GM20000 (cell line): ENCODE measurements around the gene IL1RN.

ENCODE experiments used
- DNase-seq: peaks from one replicate; pipeline ENCODE4 v3.0.0; 2012; ENCODE audit warnings: low spot score
- TF ChIP-seq, protein P1 (sequence below): IDR thresholded peaks from 2 replicates; pipeline ENCODE4 v1.5.1; 2012; ENCODE audit warnings: mild to moderate bottlenecking, control low read depth; ENCODE audit errors: extremely low read depth, missing control alignments

The IL1RN gene

DNA sequence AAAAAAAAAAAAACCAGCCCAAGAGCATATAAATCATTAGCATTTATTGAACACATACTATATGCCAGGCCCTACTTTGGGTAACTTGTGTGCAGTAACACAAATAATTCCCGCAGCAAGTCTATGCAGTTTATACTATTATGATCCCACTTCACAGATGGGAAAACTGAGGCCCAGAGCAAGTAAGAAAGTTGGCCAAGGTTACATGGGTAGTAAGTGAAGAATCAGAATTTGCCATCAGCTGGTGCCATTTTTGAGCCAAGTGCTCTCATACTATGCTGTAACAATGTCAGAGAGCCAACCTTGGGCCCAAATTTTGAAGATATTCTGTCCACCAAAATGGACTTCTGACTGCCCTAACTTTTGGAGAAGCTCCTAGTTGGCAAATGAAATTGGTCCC is 32.9 kb downstream of the IL1RN start:
- DNase-seq = no peak
- TF ChIP-seq, protein P1, sequence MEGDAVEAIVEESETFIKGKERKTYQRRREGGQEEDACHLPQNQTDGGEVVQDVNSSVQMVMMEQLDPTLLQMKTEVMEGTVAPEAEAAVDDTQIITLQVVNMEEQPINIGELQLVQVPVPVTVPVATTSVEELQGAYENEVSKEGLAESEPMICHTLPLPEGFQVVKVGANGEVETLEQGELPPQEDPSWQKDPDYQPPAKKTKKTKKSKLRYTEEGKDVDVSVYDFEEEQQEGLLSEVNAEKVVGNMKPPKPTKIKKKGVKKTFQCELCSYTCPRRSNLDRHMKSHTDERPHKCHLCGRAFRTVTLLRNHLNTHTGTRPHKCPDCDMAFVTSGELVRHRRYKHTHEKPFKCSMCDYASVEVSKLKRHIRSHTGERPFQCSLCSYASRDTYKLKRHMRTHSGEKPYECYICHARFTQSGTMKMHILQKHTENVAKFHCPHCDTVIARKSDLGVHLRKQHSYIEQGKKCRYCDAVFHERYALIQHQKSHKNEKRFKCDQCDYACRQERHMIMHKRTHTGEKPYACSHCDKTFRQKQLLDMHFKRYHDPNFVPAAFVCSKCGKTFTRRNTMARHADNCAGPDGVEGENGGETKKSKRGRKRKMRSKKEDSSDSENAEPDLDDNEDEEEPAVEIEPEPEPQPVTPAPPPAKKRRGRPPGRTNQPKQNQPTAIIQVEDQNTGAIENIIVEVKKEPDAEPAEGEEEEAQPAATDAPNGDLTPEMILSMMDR = no peak

DNA sequence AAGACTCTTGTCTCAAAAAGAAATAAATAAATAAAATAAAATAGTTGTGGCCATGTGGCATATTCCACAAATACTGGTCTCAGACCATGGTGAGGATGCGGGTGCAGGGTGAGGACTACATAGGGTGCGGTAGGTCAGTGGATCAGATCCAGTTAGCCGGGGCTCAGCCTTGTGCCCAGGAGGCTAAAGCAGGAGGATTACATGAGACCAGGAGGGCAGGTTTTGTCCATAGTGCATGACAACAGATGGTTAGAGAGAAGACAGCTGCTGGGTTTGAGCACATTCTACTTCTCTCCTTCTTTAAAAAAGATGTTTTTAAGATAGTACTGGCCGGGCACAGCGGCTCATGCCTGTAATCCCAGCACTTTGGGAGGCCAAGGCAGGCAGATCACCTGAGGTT is 33.6 kb downstream of the IL1RN start:
- TF ChIP-seq, protein P1 = no peak
- no peak for DNase-seq

DNA sequence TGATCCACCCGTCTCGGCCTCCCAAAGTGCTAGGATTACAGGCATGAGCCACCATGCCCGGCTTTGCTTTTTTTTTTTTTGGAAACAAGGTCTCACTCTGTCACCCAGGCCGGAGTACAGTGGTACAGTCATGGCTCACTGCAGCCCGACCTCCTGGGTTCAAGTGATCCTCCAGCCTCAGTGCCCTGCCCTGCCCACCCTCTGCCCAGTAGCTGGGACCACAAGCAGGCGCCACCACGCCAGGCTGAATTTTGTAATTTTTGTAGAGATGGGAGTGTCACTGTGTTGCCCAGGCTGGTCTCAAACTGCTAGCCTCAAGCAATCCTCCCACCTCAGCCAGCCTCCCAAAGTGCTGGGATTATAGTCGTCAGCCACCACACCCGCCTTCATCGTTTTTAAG is 34.8 kb downstream of the IL1RN start:
- DNase-seq = no peak
- TF ChIP-seq, protein P1 = no peak

DNA sequence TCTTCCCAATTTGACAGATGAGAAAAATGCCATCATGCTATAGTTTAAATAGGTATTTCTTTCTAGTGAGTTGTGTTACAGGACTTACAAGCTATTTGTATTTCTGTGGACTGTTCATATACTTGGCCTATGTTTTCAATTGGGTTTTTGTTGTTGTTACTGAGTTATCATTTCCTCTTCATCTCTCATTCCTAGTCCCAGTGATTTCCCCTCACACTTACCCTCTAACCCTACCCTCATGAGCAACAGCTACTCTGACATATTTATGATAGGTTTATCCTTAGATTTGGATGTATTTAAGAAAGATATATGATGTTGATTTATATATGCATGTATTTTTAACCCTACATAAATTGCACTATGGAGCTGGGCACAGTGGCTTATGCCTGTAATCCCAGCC is 35.5 kb downstream of the IL1RN start:
- DNase-seq = no peak
- TF ChIP-seq, protein P1 = no peak

DNA sequence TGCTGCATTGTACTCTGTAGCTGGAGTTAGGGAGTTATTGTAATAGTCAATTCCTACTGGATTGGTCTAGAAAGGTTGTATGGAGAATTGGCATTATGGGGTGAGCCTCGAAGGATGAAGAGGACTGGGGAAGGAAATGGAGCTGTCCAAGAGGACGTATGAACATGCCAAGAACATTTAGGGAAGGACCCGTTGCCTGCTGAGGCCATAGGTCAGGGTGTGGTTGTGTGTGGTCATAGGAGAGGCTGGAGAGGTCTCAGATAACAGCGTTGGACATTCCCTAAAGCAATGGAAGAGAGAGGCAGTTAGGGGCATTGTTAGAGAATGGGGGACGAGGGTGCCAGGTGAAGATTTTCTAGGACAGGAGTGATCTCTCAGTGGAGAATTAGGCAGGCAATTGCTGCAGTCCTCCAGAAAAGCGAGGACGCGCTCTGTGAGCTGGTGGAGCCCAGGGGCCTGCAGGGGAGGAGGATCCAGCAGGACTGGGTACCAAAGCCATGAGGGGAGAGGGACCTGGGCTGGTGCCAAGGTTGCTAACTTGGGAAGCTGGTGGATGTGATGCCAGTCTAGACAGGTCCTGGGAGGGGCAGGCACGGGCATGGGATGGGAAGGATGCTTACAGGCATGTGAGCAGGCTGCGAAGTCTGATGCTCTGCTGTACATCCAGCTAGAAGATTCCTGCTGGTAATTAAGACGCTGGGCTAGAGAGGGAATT is 37.0 kb downstream of the IL1RN start:
- TF ChIP-seq, protein P1 = no peak
- no peak for DNase-seq

DNA sequence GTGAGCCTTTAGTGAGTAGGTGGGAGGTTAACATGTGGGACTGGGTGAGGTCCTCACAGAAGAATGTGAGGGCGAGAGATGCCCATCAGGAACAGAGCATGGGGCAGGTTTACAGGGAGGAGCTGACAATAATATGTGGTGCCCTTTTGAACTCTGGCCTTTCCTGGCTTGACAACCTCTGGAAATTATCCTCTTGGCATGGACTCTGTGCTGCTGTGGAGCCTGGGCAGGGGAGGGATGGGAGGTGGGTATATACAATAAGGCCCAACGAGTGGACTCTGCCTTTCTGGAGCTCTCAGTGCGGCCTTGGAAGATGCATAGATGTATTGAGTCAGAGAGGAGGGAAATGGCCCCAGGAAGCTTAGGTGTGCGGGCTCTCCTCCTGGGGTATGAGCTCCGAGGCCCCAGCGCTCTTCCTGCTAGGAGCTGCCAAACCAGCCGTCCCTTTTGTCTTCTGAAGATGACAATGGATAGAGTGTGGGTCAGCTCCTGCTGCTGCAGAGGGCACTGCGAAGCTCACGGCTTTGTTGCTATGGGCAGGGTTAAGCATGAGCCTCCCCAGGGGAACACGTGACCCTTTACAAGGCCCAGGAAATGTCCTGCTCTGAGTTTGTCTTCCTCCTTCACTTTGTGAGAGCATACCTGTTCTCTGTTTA is 37.7 kb downstream of the IL1RN start:
- TF ChIP-seq, protein P1 = no peak
- DNase-seq = no peak

DNA sequence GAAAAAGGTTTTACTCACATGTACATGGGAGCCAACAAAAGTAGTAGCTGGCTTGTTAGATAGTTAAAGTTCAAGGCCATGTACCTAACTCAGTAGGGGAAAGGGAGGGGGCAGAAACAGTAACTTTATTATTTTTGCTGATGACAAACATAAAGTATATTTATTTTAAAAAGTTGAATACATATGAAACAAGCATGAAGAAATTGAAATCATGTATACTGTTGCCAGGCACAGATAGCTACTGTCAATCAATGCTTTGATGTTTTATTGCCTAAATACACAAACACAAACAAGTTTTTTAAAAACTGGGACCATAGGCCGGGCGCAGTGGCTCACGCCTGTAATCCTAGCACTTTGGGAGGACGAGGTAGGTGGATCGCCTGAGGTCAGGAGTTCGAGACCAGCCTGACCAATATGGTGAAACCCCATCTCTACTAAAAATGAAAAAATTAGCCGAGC is 38.8 kb downstream of the IL1RN start:
- DNase-seq = no peak
- TF ChIP-seq, protein P1 = no peak
